Fibroblast of lung (primary cell): ENCODE results near the gene FANCE. TPM values are rescaled to one million over a fixed set of nuclear protein-coding genes. Genes with fewer than 3 reads are reported as not detected.

Source experiments
- DNase-seq, 2 donors: peaks; one replicate each; pipeline versions ENCODE4 v3.0.0 to v3.0.0-alpha.2; 2010; ENCODE audit warnings: low read depth in 2 of 2
- H2AFZ ChIP-seq: 2 replicates; pipeline ENCODE4 v1.5.1; 2012; ENCODE audit warnings: low read length, control low read depth, inconsistent platforms
- H3K27ac ChIP-seq: 2 replicates; pipeline ENCODE4 v1.5.1; 2011; ENCODE audit warnings: low read length, control low read depth; ENCODE audit not compliant: insufficient read depth
- H3K27me3 ChIP-seq: 2 replicates; pipeline ENCODE4 v1.5.1; 2011; ENCODE audit warnings: mild to moderate bottlenecking, low read length; ENCODE audit not compliant: control insufficient read depth, insufficient read depth
- H3K36me3 ChIP-seq: 2 replicates; pipeline ENCODE4 v1.5.1; 2011; ENCODE audit warnings: low read length; ENCODE audit not compliant: control insufficient read depth, insufficient read depth
- H3K4me1 ChIP-seq: 2 replicates; pipeline ENCODE4 v1.5.1; 2011; ENCODE audit warnings: low read length; ENCODE audit not compliant: control insufficient read depth, insufficient read depth; ENCODE audit errors: extremely low read depth
- H3K4me2 ChIP-seq: 2 replicates; pipeline ENCODE4 v1.5.1; 2011; ENCODE audit warnings: low read length, control low read depth; ENCODE audit not compliant: insufficient read depth; ENCODE audit errors: extremely low read depth
- H3K4me3 ChIP-seq, 4 experiments: fragments of 200-600 bp in 1 of 4; sonication (generic) in 1 of 4; replicated peaks in 1 of 4; 2 replicates each; pipeline ENCODE4 v1.5.1; 2011 to 2016; ENCODE audit warnings: low read length in 4 of 4, low read depth in 3 of 4, mild to moderate bottlenecking in 3 of 4, control low read depth in 2 of 4, inconsistent platforms in 1 of 4, mixed read lengths in 1 of 4; ENCODE audit not compliant: insufficient read depth in 1 of 4; ENCODE audit errors: control extremely low read depth in 1 of 4
- H3K79me2 ChIP-seq: 2 replicates; pipeline ENCODE4 v1.5.1; 2012; ENCODE audit warnings: mild to moderate bottlenecking, low read length, inconsistent platforms; ENCODE audit not compliant: control insufficient read depth, insufficient read depth
- H3K9ac ChIP-seq: 2 replicates; pipeline ENCODE4 v1.5.1; 2011; ENCODE audit warnings: mild to moderate bottlenecking, low read length, control low read depth; ENCODE audit not compliant: insufficient read depth
- H3K9me3 ChIP-seq: 2 replicates; pipeline ENCODE4 v1.5.1; 2012; ENCODE audit warnings: low read depth, low read length; ENCODE audit not compliant: control insufficient read depth, insufficient read depth
- H4K20me1 ChIP-seq: 2 replicates; pipeline ENCODE4 v1.5.1; 2011; ENCODE audit warnings: low read length; ENCODE audit not compliant: control insufficient read depth, insufficient read depth; ENCODE audit errors: extremely low read depth
- EZH2 ChIP-seq: IDR thresholded peaks from 2 replicates; pipeline ENCODE4 v1.5.1; 2012; ENCODE audit warnings: low read length, control low read depth, mild to moderate bottlenecking; ENCODE audit errors: missing control alignments
- polyA plus RNA-seq, 2 donors: library from polyadenylated mRNA; depleted of rRNA in 1 of 2; stranded (reverse) in 1 of 2; unstranded in 1 of 2; fragments of >200 nt; gene quantifications; 2 replicates each; pipeline ENCODE4 v1.2.1, GENCODE V29; 2011 to 2012; ENCODE audit warnings: missing spikeins in 1 of 2
- total RNA-seq: library from RNA; depleted of rRNA; stranded (reverse); fragments of >200 nt; gene quantifications from 2 replicates; pipeline ENCODE4 v1.2.1, GENCODE V29; 2014
- TF ChIP-seq, protein P1 (sequence below), 2 donors: IDR thresholded peaks in 1 of 2; conservative IDR thresholded peaks in 1 of 2; 1 replicate in 1 of 2; 2 replicates in 1 of 2; pipeline ENCODE4 v1.5.1; 2011 to 2012; ENCODE audit warnings: low read length in 2 of 2, control low read depth in 1 of 2, inconsistent platforms in 1 of 2, low read depth in 1 of 2, mild to moderate bottlenecking in 1 of 2

Gene FANCE
- total and polyA plus RNA-seq, 2 donors (not counting 1 experiment from before 2014, with no cell fraction given), result 3.2 to 10.7 TPM

DNA sequence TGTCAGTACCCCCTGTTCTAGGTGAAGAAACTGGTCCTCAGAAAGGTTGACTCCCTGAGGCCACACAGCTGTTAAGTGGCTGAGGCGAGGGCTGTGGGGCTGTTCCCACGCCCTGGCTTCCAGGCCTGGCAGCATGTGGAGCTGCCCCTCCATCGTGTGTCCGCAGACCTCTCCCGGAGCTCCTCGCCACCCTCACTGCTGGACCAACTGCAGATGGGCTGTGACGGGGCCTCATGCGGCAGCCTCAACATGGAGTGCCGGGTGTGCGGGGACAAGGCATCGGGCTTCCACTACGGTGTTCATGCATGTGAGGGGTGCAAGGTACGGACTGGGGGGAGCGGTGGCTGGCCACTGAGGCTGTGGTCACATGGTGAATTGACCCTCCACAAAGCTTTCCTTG lies 32.2 kb upstream of the FANCE start:
- no peaks in the 10 kb centered on the region for H3K9me3 ChIP-seq
- H4K20me1 ChIP-seq, result no peaks in the 10 kb centered on the region
- H2AFZ ChIP-seq, result no peak overlapping the region
- no peak for DNase-seq
- no peak overlapping the region for H3K9ac ChIP-seq
- H3K27ac ChIP-seq, result peak overlapping the region; percentile 66
- peaks cover 23% of the 10 kb centered on the region for H3K4me1 ChIP-seq
- no peak overlapping the region for H3K4me3 ChIP-seq
- H3K4me2 ChIP-seq, result no peak overlapping the region
- peaks cover 21% of the 10 kb centered on the region for H3K36me3 ChIP-seq
- H3K79me2 ChIP-seq, result no peaks in the 10 kb centered on the region
- TF ChIP-seq EZH2, result no peak
- TF ChIP-seq, protein P1, sequence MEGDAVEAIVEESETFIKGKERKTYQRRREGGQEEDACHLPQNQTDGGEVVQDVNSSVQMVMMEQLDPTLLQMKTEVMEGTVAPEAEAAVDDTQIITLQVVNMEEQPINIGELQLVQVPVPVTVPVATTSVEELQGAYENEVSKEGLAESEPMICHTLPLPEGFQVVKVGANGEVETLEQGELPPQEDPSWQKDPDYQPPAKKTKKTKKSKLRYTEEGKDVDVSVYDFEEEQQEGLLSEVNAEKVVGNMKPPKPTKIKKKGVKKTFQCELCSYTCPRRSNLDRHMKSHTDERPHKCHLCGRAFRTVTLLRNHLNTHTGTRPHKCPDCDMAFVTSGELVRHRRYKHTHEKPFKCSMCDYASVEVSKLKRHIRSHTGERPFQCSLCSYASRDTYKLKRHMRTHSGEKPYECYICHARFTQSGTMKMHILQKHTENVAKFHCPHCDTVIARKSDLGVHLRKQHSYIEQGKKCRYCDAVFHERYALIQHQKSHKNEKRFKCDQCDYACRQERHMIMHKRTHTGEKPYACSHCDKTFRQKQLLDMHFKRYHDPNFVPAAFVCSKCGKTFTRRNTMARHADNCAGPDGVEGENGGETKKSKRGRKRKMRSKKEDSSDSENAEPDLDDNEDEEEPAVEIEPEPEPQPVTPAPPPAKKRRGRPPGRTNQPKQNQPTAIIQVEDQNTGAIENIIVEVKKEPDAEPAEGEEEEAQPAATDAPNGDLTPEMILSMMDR (conservative IDR thresholded peaks at IDR 0.05 in 1 of 2, IDR thresholded peaks at IDR 0.05 in 1 of 2; ENCODE audit: low read depth in 1 of 2, low read length in 2 of 2), result no peak
- H3K27me3 ChIP-seq, result no peaks in the 10 kb centered on the region

DNA sequence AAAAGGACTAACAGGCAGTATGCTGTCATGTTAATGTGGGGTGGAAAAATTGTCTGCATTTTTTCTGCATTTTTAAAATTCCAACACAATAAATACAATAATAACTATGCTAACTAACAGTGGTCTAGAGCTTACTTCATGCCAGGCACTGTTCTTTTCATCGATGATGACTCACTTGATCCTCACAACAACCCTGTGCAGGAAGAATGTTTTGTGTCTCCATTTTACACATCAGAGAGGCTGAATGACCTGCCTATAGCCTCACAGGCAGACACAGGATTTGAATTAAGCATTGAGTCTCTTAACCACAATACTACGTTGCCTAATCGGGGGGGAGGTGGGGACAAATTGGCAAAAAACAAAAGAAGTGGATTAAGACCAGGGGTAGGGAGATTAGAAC lies 26.9 kb upstream of the FANCE start:
- DNase-seq, result peak; percentile 82 to 98
- no peak overlapping the region for H3K9ac ChIP-seq
- peaks cover 34% of the 10 kb centered on the region for H3K4me1 ChIP-seq
- H3K4me2 ChIP-seq, result peak overlapping the region; percentile 54
- no peaks in the 10 kb centered on the region for H3K9me3 ChIP-seq
- no peak overlapping the region for H3K4me3 ChIP-seq
- H3K36me3 ChIP-seq, result peaks cover 26% of the 10 kb centered on the region
- no peak overlapping the region for H2AFZ ChIP-seq
- H3K27me3 ChIP-seq, result no peaks in the 10 kb centered on the region
- TF ChIP-seq, protein P1 (conservative IDR thresholded peaks at IDR 0.05 in 1 of 2, IDR thresholded peaks at IDR 0.05 in 1 of 2; ENCODE audit: low read depth in 1 of 2, low read length in 2 of 2), result no peak
- no peak for TF ChIP-seq EZH2
- H3K27ac ChIP-seq, result peak overlapping the region; percentile 82
- H3K79me2 ChIP-seq, result no peaks in the 10 kb centered on the region
- no peaks in the 10 kb centered on the region for H4K20me1 ChIP-seq

DNA sequence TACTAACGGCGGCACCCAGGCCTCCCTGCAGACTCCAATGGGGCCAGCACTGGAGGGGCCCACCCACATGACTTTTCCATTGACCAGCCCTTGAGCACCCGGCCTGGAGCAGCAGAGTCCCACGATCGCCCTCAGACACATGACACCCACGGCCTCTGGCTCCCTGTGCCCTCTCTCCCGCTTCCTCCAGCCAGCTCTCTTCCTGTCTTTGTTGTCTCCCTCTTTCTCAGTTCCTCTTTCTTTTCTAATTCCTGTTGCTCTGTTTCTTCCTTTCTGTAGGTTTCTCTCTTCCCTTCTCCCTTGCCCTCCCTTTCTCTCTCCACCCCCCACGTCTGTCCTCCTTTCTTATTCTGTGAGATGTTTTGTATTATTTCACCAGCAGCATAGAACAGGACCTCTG lies 26.1 kb upstream of the FANCE start:
- DNase-seq, result no peak
- H3K9me3 ChIP-seq, result no peaks in the 10 kb centered on the region
- H3K9ac ChIP-seq, result no peak overlapping the region
- TF ChIP-seq, protein P1 (conservative IDR thresholded peaks at IDR 0.05 in 1 of 2, IDR thresholded peaks at IDR 0.05 in 1 of 2; ENCODE audit: low read depth in 1 of 2, low read length in 2 of 2), result no peak
- no peak for TF ChIP-seq EZH2
- H3K27ac ChIP-seq, result peak overlapping the region; percentile 82
- H4K20me1 ChIP-seq, result no peaks in the 10 kb centered on the region
- H3K36me3 ChIP-seq, result peaks cover 26% of the 10 kb centered on the region
- no peak overlapping the region for H2AFZ ChIP-seq
- no peaks in the 10 kb centered on the region for H3K27me3 ChIP-seq
- H3K4me1 ChIP-seq, result peaks cover 34% of the 10 kb centered on the region
- H3K4me3 ChIP-seq, result no peak overlapping the region
- H3K4me2 ChIP-seq, result no peak overlapping the region
- no peaks in the 10 kb centered on the region for H3K79me2 ChIP-seq
